Large intestine (tissue), 3 donors: ENCODE data around the gene MARCHF11. TPM values are rescaled to one million over a fixed set of nuclear protein-coding genes. Genes with fewer than 3 reads are reported as not detected.

ENCODE experiments used
- DNase-seq, 2 donors: peaks; one replicate each; pipeline versions ENCODE4 v3.0.0 to v3.0.0-alpha.2; 2013
- H3K27ac ChIP-seq: one replicate; pipeline ENCODE4 v1.5.1; 2013; ENCODE audit warnings: low read length
- H3K27me3 ChIP-seq: 2 replicates; pipeline ENCODE4 v1.6.1; 2013; ENCODE audit warnings: low read length; ENCODE audit not compliant: control insufficient read depth, insufficient read depth
- H3K36me3 ChIP-seq: 2 replicates; pipeline ENCODE4 v1.6.1; 2013; ENCODE audit warnings: low read length; ENCODE audit not compliant: control insufficient read depth, insufficient read depth
- H3K4me1 ChIP-seq: one replicate; pipeline ENCODE4 v1.6.1; 2013; ENCODE audit warnings: low read length; ENCODE audit not compliant: control insufficient read depth, insufficient read depth
- H3K4me3 ChIP-seq: one replicate; pipeline ENCODE4 v1.5.1; 2013; ENCODE audit warnings: low read length
- H3K9me3 ChIP-seq: one replicate; pipeline ENCODE4 v1.6.1; 2013; ENCODE audit warnings: mild to moderate bottlenecking, low read depth, low read length, moderate library complexity; ENCODE audit not compliant: control insufficient read depth
- WGBS: methylation state at CpG from one replicate; pipeline ENCODE4 v1.1.5; 2013; ENCODE audit warnings: low lambda C conversion rate; ENCODE audit not compliant: insufficient coverage; 5-methylcytosine and 5-hydroxymethylcytosine counted together
- polyA plus RNA-seq: library from polyadenylated mRNA; unstranded; fragments of 120-200 nt; gene quantifications from one replicate; pipeline ENCODE4 v1.2.1, GENCODE V29; 2013

Gene MARCHF11
- polyA plus RNA-seq, 1 donor, result 0.36 TPM

GRCh38 chr5:16152601-16153568 is 26.7 kb downstream of the MARCHF11 start:
- H3K4me3 ChIP-seq, result no peak overlapping the region
- no peak for DNase-seq
- H3K27ac ChIP-seq, result no peak overlapping the region
- no peaks in the 10 kb centered on the region for H3K36me3 ChIP-seq
- 100% methylated on average over 1 of the region's 3 CpGs for WGBS
- H3K27me3 ChIP-seq, result no peaks in the 10 kb centered on the region
- no peaks in the 10 kb centered on the region for H3K4me1 ChIP-seq
- H3K9me3 ChIP-seq, result no peaks in the 10 kb centered on the region

DNA sequence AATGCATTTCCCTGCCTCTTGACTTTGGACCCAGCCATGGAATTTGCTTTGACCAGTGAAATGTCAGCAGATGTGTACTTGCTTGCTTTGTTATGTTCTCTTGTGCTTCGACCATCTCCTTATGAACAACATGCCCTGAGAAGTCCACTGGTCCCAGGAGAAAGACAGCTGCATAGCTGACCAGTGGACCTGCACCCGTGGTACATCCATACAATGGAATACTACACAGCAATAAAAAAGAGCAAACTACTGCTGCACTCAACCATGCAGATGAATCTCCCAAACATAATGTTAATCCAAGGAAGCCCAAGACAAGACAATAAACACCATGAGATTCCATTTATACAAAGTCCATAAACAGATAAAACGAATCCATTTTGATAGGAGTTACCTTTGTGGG is 30.0 kb downstream of the MARCHF11 start:
- DNase-seq, result no peak
- no peaks in the 10 kb centered on the region for H3K27me3 ChIP-seq
- H3K4me1 ChIP-seq, result no peaks in the 10 kb centered on the region
- no peaks in the 10 kb centered on the region for H3K9me3 ChIP-seq
- H3K27ac ChIP-seq, result no peak overlapping the region
- H3K4me3 ChIP-seq, result no peak overlapping the region
- H3K36me3 ChIP-seq, result no peaks in the 10 kb centered on the region
- no CpG with 5 or more reads among the region's 3 CpGs for WGBS

DNA sequence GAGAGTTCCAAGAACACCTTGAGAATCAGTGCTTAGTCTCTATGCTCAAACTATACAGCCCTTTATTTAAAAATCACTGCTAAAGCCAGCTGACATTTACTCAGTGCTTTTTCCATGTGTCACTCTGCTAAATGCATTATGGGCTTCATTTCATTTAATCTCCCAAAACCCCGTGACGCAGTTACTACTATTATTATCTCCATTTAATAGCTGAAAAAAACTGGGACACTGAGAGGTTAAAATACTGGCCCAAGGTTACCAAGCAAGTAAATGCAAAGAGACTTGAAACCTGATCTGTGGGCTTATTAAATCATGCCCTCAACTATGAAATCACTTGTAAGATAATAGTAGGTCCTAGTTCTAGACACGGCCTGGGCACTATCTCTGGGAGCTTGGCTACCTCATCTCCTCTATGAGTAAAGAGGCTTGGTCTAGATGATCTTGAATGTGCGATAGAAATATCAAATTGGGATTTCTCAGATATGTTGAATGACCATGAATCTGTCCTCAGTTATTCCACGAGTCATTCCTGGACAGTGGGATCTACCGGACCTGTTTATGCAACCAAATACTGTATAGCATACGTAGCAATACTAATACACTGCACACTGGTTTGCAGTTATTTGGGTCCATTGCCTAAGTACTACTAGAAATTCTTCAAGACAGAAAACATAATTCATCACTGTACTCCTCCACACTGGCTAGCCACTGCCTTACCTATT is 32.3 kb downstream of the MARCHF11 start:
- no peak overlapping the region for H3K27ac ChIP-seq
- no peaks in the 10 kb centered on the region for H3K36me3 ChIP-seq
- H3K4me1 ChIP-seq, result no peaks in the 10 kb centered on the region
- DNase-seq, result no peak
- H3K27me3 ChIP-seq, result no peaks in the 10 kb centered on the region
- WGBS, result no CpG with 5 or more reads among the region's 7 CpGs
- H3K9me3 ChIP-seq, result no peaks in the 10 kb centered on the region
- no peak overlapping the region for H3K4me3 ChIP-seq

DNA sequence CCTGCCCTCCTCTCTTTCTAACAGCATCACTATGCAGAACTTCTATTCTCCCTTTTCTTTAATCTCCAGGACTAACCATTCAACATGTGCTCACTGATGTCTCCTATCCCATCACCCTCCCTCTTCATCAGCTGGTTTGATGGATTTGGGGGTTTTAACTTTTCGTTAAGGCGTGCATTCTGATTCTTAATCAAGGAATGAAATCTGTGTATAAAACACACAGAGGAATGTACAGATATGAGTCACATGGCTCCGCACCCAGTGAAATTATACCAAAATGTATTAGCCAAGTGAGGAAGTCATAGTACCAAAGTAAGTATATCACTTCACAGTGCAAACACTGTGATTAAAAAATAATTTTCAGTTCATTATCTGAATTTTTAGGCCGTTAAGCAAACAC is 35.2 kb downstream of the MARCHF11 start:
- no peak for DNase-seq
- Histone ChIP-seq H3K4me3 (no peak overlapping the region), H3K27ac (no peak overlapping the region), H3K9me3 (no peaks in the 10 kb centered on the region), H3K36me3 (no peaks in the 10 kb centered on the region), H3K27me3 (no peaks in the 10 kb centered on the region), H3K4me1 (no peaks in the 10 kb centered on the region)
- 100% methylated on average over 2 of the region's 4 CpGs for WGBS

DNA sequence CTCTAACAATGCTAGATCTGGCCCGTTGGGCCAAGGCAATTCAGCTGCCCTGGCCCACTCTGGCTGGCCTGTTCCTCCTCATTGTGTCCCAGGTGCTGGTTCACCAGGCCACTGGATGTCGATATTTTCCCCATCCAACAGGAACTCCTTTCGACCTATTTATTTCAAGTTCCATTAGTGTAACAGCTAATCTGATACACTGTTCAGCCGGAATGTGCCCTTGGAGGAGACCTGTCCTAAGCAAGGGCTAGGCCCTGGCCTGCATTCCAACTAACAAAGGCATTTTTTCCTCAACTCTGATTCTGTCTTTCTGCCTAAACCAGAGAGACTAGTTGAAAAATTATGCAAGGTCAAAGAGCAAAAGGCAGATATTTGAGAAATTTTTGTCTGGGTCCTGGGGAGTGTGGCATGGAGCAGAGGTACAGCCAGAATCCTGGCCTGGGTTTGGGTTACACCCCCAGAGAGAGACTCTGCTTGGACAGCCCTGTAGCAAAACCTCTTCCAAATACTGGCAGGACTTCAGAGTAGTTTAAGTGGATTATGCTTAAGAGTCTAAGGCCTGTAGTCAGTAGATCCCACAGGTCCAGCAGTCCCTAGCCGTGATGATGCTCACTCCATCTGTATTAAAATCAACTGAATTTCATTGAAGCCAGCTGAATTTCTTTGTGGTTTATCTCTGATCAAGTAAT is 36.1 kb downstream of the MARCHF11 start:
- Histone ChIP-seq H3K9me3 (no peaks in the 10 kb centered on the region), H3K4me3 (no peak overlapping the region), H3K27ac (no peak overlapping the region), H3K27me3 (no peaks in the 10 kb centered on the region), H3K36me3 (no peaks in the 10 kb centered on the region), H3K4me1 (no peaks in the 10 kb centered on the region)
- DNase-seq, result no peak
- WGBS, result no CpG with 5 or more reads among the region's 5 CpGs

GRCh38 chr5:16140944-16141343 is 38.6 kb downstream of the MARCHF11 start:
- Histone ChIP-seq H3K27ac (no peak overlapping the region), H3K27me3 (no peaks in the 10 kb centered on the region), H3K4me1 (no peaks in the 10 kb centered on the region), H3K36me3 (no peaks in the 10 kb centered on the region), H3K9me3 (no peaks in the 10 kb centered on the region), H3K4me3 (no peak overlapping the region)
- no CpG with 5 or more reads among the region's 4 CpGs for WGBS
- DNase-seq, result no peak

DNA sequence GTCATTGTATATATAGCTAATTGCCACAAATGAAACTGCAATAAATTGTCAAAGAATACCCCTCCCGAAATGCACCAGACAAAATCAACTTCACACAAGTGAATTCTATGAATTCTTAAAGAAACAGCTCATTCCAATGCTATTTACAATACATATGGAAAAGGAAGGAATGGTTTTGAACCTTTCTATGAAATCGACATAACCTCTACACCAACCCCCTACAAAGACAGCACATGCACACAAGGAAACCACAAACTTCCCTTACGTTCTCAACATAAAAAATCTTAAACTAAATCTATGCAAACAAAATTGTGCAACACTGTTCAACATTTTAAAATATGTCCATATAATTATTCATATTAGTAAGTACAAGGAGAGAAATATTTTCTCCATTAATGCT is 39.2 kb downstream of the MARCHF11 start:
- no peak for DNase-seq
- Histone ChIP-seq H3K4me1 (no peaks in the 10 kb centered on the region), H3K9me3 (no peaks in the 10 kb centered on the region), H3K36me3 (no peaks in the 10 kb centered on the region), H3K27ac (no peak overlapping the region), H3K4me3 (no peak overlapping the region), H3K27me3 (no peaks in the 10 kb centered on the region)
- WGBS, result 93% methylated on average over 2 of the region's 3 CpGs

DNA sequence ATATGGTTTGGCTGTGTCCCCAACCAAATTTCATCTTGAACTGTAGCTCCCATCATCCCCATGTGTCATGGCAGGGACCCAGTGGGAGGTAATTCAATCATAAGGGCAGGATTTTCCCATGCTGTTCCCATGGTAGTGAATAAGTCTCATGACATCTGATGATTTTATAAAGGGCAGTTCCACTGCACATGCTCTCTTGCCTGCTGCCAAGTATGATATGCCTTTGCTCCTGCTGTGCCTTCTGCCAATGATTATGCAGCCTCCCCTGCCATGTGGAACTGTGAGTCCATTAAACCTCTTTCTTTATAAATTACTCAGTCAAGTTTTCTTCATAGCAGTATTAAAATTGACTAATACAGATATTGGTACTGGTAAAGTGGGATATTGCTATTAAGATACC is 42.4 kb downstream of the MARCHF11 start:
- no peak overlapping the region for H3K27ac ChIP-seq
- no peaks in the 10 kb centered on the region for H3K9me3 ChIP-seq

DNA sequence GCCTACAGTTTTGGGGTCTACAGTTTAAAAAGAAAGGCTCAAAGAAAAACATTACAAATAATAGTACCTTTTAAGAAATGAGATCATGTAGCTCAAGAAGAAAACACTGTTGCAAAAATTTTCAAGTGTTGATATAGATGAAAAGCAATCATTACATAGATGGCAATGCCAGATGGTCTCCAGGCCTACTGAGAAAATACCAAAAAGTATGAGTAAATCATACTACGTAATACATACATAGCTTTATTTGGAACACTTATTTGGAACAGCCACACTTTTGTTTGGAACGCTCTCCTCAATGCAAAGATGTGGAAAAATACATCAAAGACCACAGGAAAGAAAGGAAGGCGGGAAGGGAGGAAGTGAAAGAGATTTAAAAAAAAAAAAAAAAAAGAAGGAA is 44.1 kb downstream of the MARCHF11 start:
- no peaks in the 10 kb centered on the region for H3K9me3 ChIP-seq
- no peaks in the 10 kb centered on the region for H3K36me3 ChIP-seq
- no peaks in the 10 kb centered on the region for H3K27me3 ChIP-seq
- H3K27ac ChIP-seq, result no peak overlapping the region
- no peak overlapping the region for H3K4me3 ChIP-seq
- no peaks in the 10 kb centered on the region for H3K4me1 ChIP-seq
- no peak for DNase-seq
- WGBS, result 96% methylated on average over 3 of the region's 3 CpGs

More for the DNA sequence above, 42.4 kb downstream of the MARCHF11 start:
- Histone ChIP-seq H3K4me1 (no peaks in the 10 kb centered on the region), H3K27me3 (no peaks in the 10 kb centered on the region), H3K4me3 (no peak overlapping the region), H3K36me3 (no peaks in the 10 kb centered on the region)
- DNase-seq, result no peak

GRCh38 chr5:16135003-16135402 is 44.6 kb downstream of the MARCHF11 start:
- no peak for DNase-seq
- Histone ChIP-seq H3K4me1 (no peaks in the 10 kb centered on the region), H3K9me3 (no peaks in the 10 kb centered on the region), H3K36me3 (no peaks in the 10 kb centered on the region), H3K27me3 (no peaks in the 10 kb centered on the region), H3K4me3 (no peak overlapping the region), H3K27ac (no peak overlapping the region)
- no CpG with 5 or more reads among the region's 1 CpG for WGBS
